GM12865 (cell line): Measurements from ENCODE around the gene KCNE1.

Experiments
- DNase-seq: peaks from one replicate; pipeline ENCODE4 v3.0.0; 2010; ENCODE audit warnings: low read depth
- H3K4me3 ChIP-seq: 2 replicates; pipeline ENCODE4 v1.5.1; 2011; ENCODE audit warnings: mild to moderate bottlenecking, low read depth, low read length, control low read depth
- CTCF ChIP-seq: IDR thresholded peaks from 2 replicates; pipeline ENCODE4 v1.5.1; 2011; ENCODE audit warnings: low read length, control low read depth, low read depth, inconsistent platforms; ENCODE audit not compliant: insufficient read depth; ENCODE audit errors: missing control alignments

The KCNE1 gene

DNA sequence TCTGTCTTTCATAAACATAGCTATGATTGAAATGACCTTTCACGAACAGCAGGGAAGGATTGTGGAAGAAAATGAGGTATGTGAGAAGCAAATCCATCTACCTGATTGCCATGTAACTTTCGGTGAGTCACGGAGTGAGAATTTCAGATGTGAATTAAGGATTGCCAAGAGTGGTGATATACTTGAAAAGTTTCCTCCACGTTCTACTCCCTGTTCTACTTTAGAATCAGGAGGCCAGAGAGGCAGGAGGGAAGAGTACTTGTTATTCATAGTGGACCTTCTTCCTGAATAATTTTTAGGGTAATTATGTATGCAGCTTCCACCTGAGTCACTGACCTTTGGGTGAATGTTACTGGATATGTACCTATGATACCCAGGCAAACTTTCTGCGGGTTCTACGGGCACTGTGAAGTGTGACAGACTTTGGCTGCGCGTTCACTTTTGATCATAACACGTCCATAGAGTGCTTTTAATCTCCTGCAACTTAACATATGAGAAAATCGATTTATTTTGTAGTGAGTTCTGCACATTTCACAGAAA, 2.6 kb upstream of the KCNE1 start:
- no peak overlapping the region for H3K4me3 ChIP-seq
- no peak for TF ChIP-seq CTCF
- no peak for DNase-seq

GRCh38 chr21:34513129-34513675, 1.2 kb upstream of the KCNE1 start:
- DNase-seq = no peak
- TF ChIP-seq CTCF = no peak
- H3K4me3 ChIP-seq = no peak overlapping the region

- no peak overlapping the region for H3K4me3 ChIP-seq
- no peak for TF ChIP-seq CTCF
- DNase-seq = no peak
These were observed 829 bp downstream of the KCNE1 start for GRCh38 chr21:34511181-34511580.

DNA sequence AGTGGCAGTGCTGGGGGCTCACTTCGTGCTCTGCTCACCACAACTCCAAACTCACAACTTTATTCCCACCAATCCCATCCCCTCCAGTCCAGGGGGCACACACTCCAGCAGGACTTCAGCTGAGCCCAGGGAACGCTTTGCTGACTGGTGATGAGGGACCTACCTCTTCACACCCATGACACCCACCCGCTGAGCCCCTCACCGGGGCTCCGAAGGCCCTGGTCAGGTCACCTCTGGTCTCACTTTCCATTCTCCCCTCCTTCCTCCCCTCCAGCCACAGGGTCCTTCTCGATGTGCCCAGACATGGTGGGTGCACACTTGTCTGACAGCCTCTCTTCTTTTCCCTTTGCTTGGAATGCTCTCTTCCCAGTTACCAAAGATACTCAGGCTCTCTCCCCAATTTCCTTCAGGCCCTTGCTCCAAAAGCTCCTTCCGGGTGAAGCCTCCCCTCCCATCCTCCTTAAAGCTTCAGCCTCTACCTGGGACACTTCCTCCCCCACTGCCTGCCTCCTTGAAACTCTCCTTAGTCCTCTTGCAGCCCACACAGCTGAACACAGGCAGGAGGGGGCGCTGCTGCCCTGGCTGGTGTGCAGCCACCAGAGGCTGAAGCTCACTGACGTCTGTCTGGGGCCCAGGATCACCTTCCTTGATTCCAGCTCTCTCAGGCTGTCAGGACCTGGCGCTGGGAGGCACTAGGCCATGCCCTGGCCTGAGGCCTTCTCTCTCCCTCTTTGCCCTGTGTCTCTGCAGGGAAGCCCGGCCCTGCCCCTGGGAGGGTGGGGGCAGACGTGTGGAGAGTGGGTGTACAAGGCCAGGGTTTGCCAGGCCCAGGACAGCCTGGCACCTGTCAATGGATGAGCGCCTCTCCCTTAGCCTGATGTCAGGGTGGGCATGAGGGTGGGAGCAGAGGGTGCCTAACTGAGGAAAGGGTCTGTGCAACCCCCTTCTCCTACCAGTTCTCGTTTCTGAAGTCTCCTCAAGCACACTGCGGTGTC, 1.6 kb downstream of the KCNE1 start:
- DNase-seq = peak; percentile 77
- H3K4me3 ChIP-seq = no peak overlapping the region
- peak; percentile 87 for TF ChIP-seq CTCF

DNA sequence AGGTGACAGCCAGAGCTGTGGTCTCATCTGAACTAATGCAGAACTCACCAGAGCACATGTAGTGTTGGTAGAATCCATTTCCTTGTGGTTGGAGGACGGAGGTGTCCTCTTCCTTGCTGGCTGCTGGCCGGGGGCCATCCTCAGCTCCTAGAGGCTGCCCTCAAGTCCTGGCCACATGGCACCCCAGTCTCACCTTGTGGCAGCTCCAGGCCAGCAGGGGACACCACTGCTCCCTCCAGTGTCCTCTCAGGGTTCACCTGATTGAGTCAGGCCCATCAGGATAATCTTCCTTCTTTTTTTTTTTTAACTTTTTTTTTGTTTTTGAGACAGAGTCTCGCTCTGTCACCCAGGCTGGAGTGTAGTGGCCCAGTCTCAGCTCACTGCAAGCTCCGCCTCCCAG, 2.9 kb downstream of the KCNE1 start:
- peak; percentile 45 for TF ChIP-seq CTCF
- H3K4me3 ChIP-seq = no peak overlapping the region
- DNase-seq = peak; percentile 27

- no peak for DNase-seq
- H3K4me3 ChIP-seq = no peak overlapping the region
- TF ChIP-seq CTCF = no peak
These were observed 7.4 kb downstream of the KCNE1 start for GRCh38 chr21:34504595-34504994.
